H1 (cell line): ENCODE results near the gene COL4A2. TPM values are rescaled to one million over a fixed set of nuclear protein-coding genes. Genes with fewer than 3 reads are reported as not detected.

ENCODE experiments used
- CTCF ChIA-PET: fragments of 300-600 bp; sonication (Branson Sonifier 250); formaldehyde crosslinking; loops from one replicate; lab custom pipeline; 2021; ENCODE audit not compliant: partially characterized antibody; lab: Charles Lee
- POLR2A ChIA-PET: fragments of 300-600 bp; sonication (Branson Sonifier 250); formaldehyde crosslinking; loops from one replicate; lab custom pipeline; 2021; ENCODE audit warnings: inconsistent platforms; ENCODE audit not compliant: partially characterized antibody; lab: Charles Lee
- DNase-seq, 2 experiments: peaks; one replicate each; pipeline versions ENCODE4 v3.0.0 to v3.0.0-alpha.2; 2010 to 2022; ENCODE audit warnings: low spot score in 2 of 2, low read depth in 1 of 2, mixed read lengths in 1 of 2
- FAIRE-seq: peaks from 2 replicates; lab custom pipeline; 2011; peaks lifted over from hg19 to GRCh38; lab: Jason Lieb, UNC
- H2AFZ ChIP-seq: 2 replicates; pipeline ENCODE4 v1.8.1; 2012; ENCODE audit warnings: low read length, inconsistent platforms
- H2AK5ac ChIP-seq: 2 replicates; pipeline ENCODE4 v1.6.1; 2013; ENCODE audit warnings: low read depth, low read length
- H2BK120ac ChIP-seq: replicated peaks from 2 replicates; pipeline ENCODE3; 2013; ENCODE audit warnings: low read depth, low read length, inconsistent platforms
- H2BK12ac ChIP-seq: 2 replicates; pipeline ENCODE4 v1.6.1; 2013; ENCODE audit warnings: low read depth, low read length
- H2BK15ac ChIP-seq: 2 replicates; pipeline ENCODE4 v1.6.1; 2013; ENCODE audit warnings: low read length
- H2BK20ac ChIP-seq: 2 replicates; pipeline ENCODE4 v1.6.1; 2013; ENCODE audit warnings: low read length
- H2BK5ac ChIP-seq: 2 replicates; pipeline ENCODE4 v1.6.1; 2013; ENCODE audit warnings: low read depth, low read length
- H3K14ac ChIP-seq: 2 replicates; pipeline ENCODE4 v1.6.1; 2013; ENCODE audit warnings: inconsistent platforms; ENCODE audit not compliant: insufficient read length
- H3K18ac ChIP-seq: 2 replicates; pipeline ENCODE4 v1.6.1; 2013; ENCODE audit warnings: low read length; ENCODE audit errors: extremely low read depth
- H3K23ac ChIP-seq: 2 replicates; pipeline ENCODE4 v1.6.1; 2013; ENCODE audit warnings: inconsistent platforms; ENCODE audit not compliant: insufficient read length
- H3K23me2 ChIP-seq: 2 replicates; pipeline ENCODE4 v1.6.1; 2013; ENCODE audit warnings: low read depth, low read length
- H3K27ac ChIP-seq: 2 replicates; pipeline ENCODE4 v1.6.1; 2011; ENCODE audit warnings: low read depth, low read length, inconsistent platforms
- H3K27me3 ChIP-seq, 4 experiments: replicated peaks in 1 of 4; 1 replicate in 1 of 4; 2 replicates in 3 of 4; pipeline versions ENCODE4 v1.6.1 to v1.8.1; 2011 to 2013; ENCODE audit warnings: low read length in 3 of 4, mild to moderate bottlenecking in 3 of 4, inconsistent platforms in 2 of 4, mixed read lengths in 2 of 4, moderate library complexity in 1 of 4; ENCODE audit not compliant: control insufficient read depth in 3 of 4, insufficient read depth in 3 of 4; ENCODE audit errors: extremely low read depth in 1 of 4
- H3K36me3 ChIP-seq, 4 experiments: 2 replicates each; pipeline versions ENCODE4 v1.6.1 to v1.8.1; 2011 to 2013; ENCODE audit warnings: mild to moderate bottlenecking in 4 of 4, low read length in 3 of 4, moderate library complexity in 2 of 4, control low read depth in 1 of 4, inconsistent platforms in 1 of 4; ENCODE audit not compliant: insufficient read depth in 4 of 4, control insufficient read depth in 2 of 4
- H3K4ac ChIP-seq: replicated peaks from 2 replicates; pipeline ENCODE3; 2013; ENCODE audit warnings: low read length, low read depth, mixed read lengths, inconsistent platforms; ENCODE audit not compliant: insufficient read length
- H3K4me1 ChIP-seq, 4 experiments: replicated peaks in 1 of 4; 1 replicate in 1 of 4; 2 replicates in 3 of 4; pipeline versions ENCODE4 v1.6.1 to v1.8.1; 2011 to 2013; ENCODE audit warnings: low read length in 3 of 4, inconsistent platforms in 2 of 4, mixed read lengths in 1 of 4; ENCODE audit not compliant: insufficient read depth in 4 of 4, control insufficient read depth in 3 of 4
- H3K4me2 ChIP-seq, 2 experiments: 2 replicates each; pipeline versions ENCODE4 v1.6.1 to v1.8.1; 2011 to 2013; ENCODE audit warnings: low read depth in 2 of 2, low read length in 2 of 2, control low read depth in 1 of 2, inconsistent platforms in 1 of 2, mild to moderate bottlenecking in 1 of 2; ENCODE audit not compliant: insufficient read depth in 1 of 2
- H3K4me3 ChIP-seq, 4 experiments: fragments of 200-600, 300-600 bp in 1 of 4; sonication (generic), shearing (Covaris generic), sonication (Bioruptor Twin) in 1 of 4; 2 replicates each; pipeline versions ENCODE4 v1.5.1 to v1.8.1; 2011 to 2016; ENCODE audit warnings: low read length in 4 of 4, low read depth in 3 of 4, control low read depth in 2 of 4, inconsistent platforms in 2 of 4, mild to moderate bottlenecking in 2 of 4, mixed read lengths in 1 of 4, moderate library complexity in 1 of 4; ENCODE audit not compliant: insufficient read depth in 2 of 4; ENCODE audit errors: extremely low read depth in 1 of 4
- H3K56ac ChIP-seq: replicated peaks from 2 replicates; pipeline ENCODE3; 2013; ENCODE audit warnings: low read depth, mild to moderate bottlenecking, mixed read lengths, low read length, inconsistent platforms; ENCODE audit not compliant: insufficient read length
- H3K79me1 ChIP-seq: 2 replicates; pipeline ENCODE4 v1.6.1; 2013; ENCODE audit warnings: low read depth, low read length, control low read depth
- H3K79me2 ChIP-seq, 2 experiments: 2 replicates each; pipeline versions ENCODE4 v1.6.1 to v1.8.1; 2012 to 2013; ENCODE audit warnings: low read length in 2 of 2, mild to moderate bottlenecking in 2 of 2, inconsistent platforms in 1 of 2; ENCODE audit not compliant: insufficient read depth in 2 of 2, control insufficient read depth in 1 of 2
- H3K9ac ChIP-seq, 4 experiments: replicated peaks in 1 of 4; 1 replicate in 1 of 4; 2 replicates in 3 of 4; pipeline versions ENCODE4 v1.6.1 to v1.8.1; 2011 to 2013; ENCODE audit warnings: low read depth in 3 of 4, low read length in 3 of 4, control low read depth in 2 of 4, mild to moderate bottlenecking in 2 of 4, moderate library complexity in 2 of 4, inconsistent platforms in 1 of 4; ENCODE audit errors: extremely low read depth in 1 of 4
- H3K9me3 ChIP-seq, 2 experiments: 2 replicates each; pipeline versions ENCODE4 v1.6.1 to v1.8.1; 2012 to 2013; ENCODE audit warnings: mild to moderate bottlenecking in 2 of 2, moderate library complexity in 2 of 2, control low read depth in 1 of 2, inconsistent platforms in 1 of 2, low read depth in 1 of 2, low read length in 1 of 2, mixed read lengths in 1 of 2; ENCODE audit not compliant: insufficient read depth in 2 of 2
- H4K20me1 ChIP-seq, 2 experiments: replicated peaks in 1 of 2; 2 replicates each; pipeline versions ENCODE3 to v1.8.1; 2011 to 2013; ENCODE audit warnings: inconsistent platforms in 2 of 2, low read length in 2 of 2, mild to moderate bottlenecking in 1 of 2; ENCODE audit not compliant: insufficient read depth in 2 of 2, control insufficient read depth in 1 of 2
- H4K5ac ChIP-seq: 2 replicates; pipeline ENCODE4 v1.6.1; 2013; ENCODE audit warnings: low read length, low read depth, mixed read lengths, inconsistent platforms; ENCODE audit not compliant: insufficient read length
- H4K8ac ChIP-seq: 2 replicates; pipeline ENCODE4 v1.8.0; 2013; ENCODE audit warnings: mild to moderate bottlenecking, moderate library complexity, low read length, inconsistent platforms; ENCODE audit not compliant: insufficient read depth; ENCODE audit errors: extremely low read depth
- H4K91ac ChIP-seq: replicated peaks from 2 replicates; pipeline ENCODE3; 2013; ENCODE audit warnings: low read length, mixed read lengths, inconsistent platforms; ENCODE audit not compliant: insufficient read length
- BCL11A ChIP-seq, 2 experiments: IDR thresholded peaks; one replicate each; pipeline ENCODE4 v1.6.1; 2011; ENCODE audit warnings: low read depth in 2 of 2, low read length in 2 of 2, mild to moderate bottlenecking in 2 of 2
- CEBPB ChIP-seq: IDR thresholded peaks from 2 replicates; pipeline ENCODE4 v1.6.1; 2012; ENCODE audit warnings: low read depth, low read length
- CTBP2 ChIP-seq: IDR thresholded peaks from 2 replicates; pipeline ENCODE4 v1.7.0; 2011; ENCODE audit warnings: borderline replicate concordance, mild to moderate bottlenecking, moderate library complexity, mixed read lengths, low read length; ENCODE audit not compliant: insufficient read depth, insufficient read length
- EZH2 ChIP-seq: fragments of 200-600 bp; sonication (generic); IDR thresholded peaks from 2 replicates; pipeline ENCODE4 v1.7.1; 2012; ENCODE audit warnings: low read depth, mild to moderate bottlenecking, moderate library complexity, low read length, inconsistent platforms; ENCODE audit not compliant: severe bottlenecking
- KDM1A ChIP-seq: fragments of 200-600, 300-600 bp; sonication (generic); IDR thresholded peaks from 2 replicates; pipeline ENCODE4 v1.7.1; 2016; ENCODE audit warnings: mild to moderate bottlenecking, low read length, borderline replicate concordance
- KDM5A ChIP-seq: fragments of 200-600 bp; IDR thresholded peaks from 2 replicates; pipeline ENCODE4 v1.7.1; 2012; ENCODE audit warnings: mild to moderate bottlenecking, low read length, inconsistent platforms, mixed read lengths
- POLR2A ChIP-seq, 2 experiments: IDR thresholded peaks; 1 replicate in 1 of 2; 2 replicates in 1 of 2; pipeline ENCODE4 v1.6.1; 2011; ENCODE audit warnings: low read depth in 2 of 2, low read length in 2 of 2, mild to moderate bottlenecking in 2 of 2; ENCODE audit errors: control extremely low read depth in 1 of 2
- RAD21 ChIP-seq, 2 experiments: IDR thresholded peaks in 1 of 2; conservative IDR thresholded peaks in 1 of 2; 2 replicates each; pipeline ENCODE4 v1.6.1; 2011; ENCODE audit warnings: low read depth in 2 of 2, low read length in 2 of 2, improper control_type of control experiment in 1 of 2, inconsistent platforms in 1 of 2, mild to moderate bottlenecking in 1 of 2, moderate library complexity in 1 of 2
- RNF2 ChIP-seq: fragments of 200-900, 300-1000 bp; sonication (generic); IDR thresholded peaks from 2 replicates; pipeline ENCODE4 v1.7.1; 2016; ENCODE audit warnings: borderline replicate concordance, low read depth, mild to moderate bottlenecking, antibody characterized with exemption, low read length; ENCODE audit not compliant: poor library complexity, severe bottlenecking; ENCODE audit errors: missing control alignments
- TCF12 ChIP-seq: IDR thresholded peaks from 2 replicates; pipeline ENCODE4 v1.6.1; 2011; ENCODE audit warnings: low read depth, mild to moderate bottlenecking, low read length
- TEAD4 ChIP-seq: IDR thresholded peaks from 2 replicates; pipeline ENCODE4 v1.6.1; 2012; ENCODE audit warnings: low read depth, low read length, inconsistent platforms, mixed read lengths
- WGBS, 2 experiments: shearing (Covaris generic) in 1 of 2; methylation state at CpG; one replicate each; pipeline versions ENCODE4 v1.1.6 to v1.1.7; 2013 to 2015; ENCODE audit warnings: low lambda C conversion rate in 2 of 2, mixed read lengths in 2 of 2, inconsistent platforms in 1 of 2, low coverage in 1 of 2, missing lambda C conversion rate in 1 of 2; ENCODE audit not compliant: insufficient replicate concordance in 2 of 2, insufficient coverage in 1 of 2, insufficient read length in 1 of 2; ENCODE audit errors: extremely low coverage in 1 of 2, missing lambda C conversion rate in 1 of 2; 5-methylcytosine and 5-hydroxymethylcytosine counted together
- polyA plus RNA-seq, 7 experiments: library from polyadenylated mRNA; depleted of rRNA in 3 of 7; stranded (reverse) in 5 of 7; unstranded in 2 of 7; fragments of >200 nt in 5 of 7; fragments of 200-250 nt in 2 of 7; gene quantifications; 1 replicate in 5 of 7; 2 replicates in 1 of 7; 4 replicates in 1 of 7; pipeline versions ENCODE4 v1.2.1 to v1.2.3, GENCODE V29; 2011 to 2013; ENCODE audit warnings: missing spikeins in 2 of 7, mixed read lengths in 2 of 7
- total RNA-seq: library from RNA; stranded (reverse); fragmentation: NEBNext Ultra II Directional; extraction: Animal tissue kit (Norgen Biotek cat#: 25700); gene quantifications from 2 replicates; pipeline ENCODE4 v1.2.1, GENCODE V29; 2021
- TF ChIP-seq, protein P1 (sequence below): IDR thresholded peaks from 2 replicates; pipeline ENCODE4 v1.6.1; 2011; ENCODE audit warnings: low read length, improper control_type of control experiment

Gene COL4A2
- total and polyA plus RNA-seq, 2 of the 8 experiments (the other 6 are each of a cell fraction or from before 2014, with no cell fraction given) = 80.4 to 87.3 TPM

DNA sequence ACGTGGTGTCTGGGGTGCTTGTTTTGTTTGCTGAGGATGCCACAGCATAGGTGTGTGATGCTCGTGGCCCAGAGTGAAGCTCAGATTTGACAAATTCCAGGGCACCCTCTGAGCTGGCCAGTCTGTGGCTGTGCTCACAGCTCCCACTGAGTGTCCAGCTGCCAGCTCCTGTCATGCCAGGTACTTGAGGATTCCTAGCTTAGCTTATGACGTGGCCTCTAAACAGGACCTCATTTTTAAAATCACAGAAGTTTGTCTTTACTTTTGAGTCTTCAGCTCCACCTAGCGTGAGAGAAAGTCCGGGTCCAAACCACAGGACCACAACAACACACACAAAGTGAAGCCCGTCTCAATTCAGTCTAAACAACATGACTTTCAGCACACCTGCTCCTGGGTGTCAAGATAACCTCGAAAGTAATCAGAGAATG, 137.2 kb downstream of the COL4A2 start:
- no peak overlapping the region for H3K23ac ChIP-seq
- 87% methylated on average over 7 of the region's 7 CpGs; no CpG with 5 or more reads in 1 of the 2 experiments for whole genome bisulfite sequencing, 2 experiments
- no peak overlapping the region for H3K18ac ChIP-seq
- H2BK5ac ChIP-seq = no peak overlapping the region
- H3K4ac ChIP-seq = no peak overlapping the region
- no peak overlapping the region for H4K8ac ChIP-seq
- H3K79me1 ChIP-seq = no peaks in the 10 kb centered on the region
- no peak overlapping the region for H3K9ac ChIP-seq
- H4K20me1 ChIP-seq = peaks cover 0 to 1% of the 10 kb centered on the region in 2 experiments
- no peak overlapping the region for H2BK15ac ChIP-seq
- no peaks in the 10 kb centered on the region for H3K27me3 ChIP-seq
- H3K4me1 ChIP-seq = no peaks in the 10 kb centered on the region; a peak in 1 of 7 replicates
- no peak overlapping the region for H2BK120ac ChIP-seq
- ChIA-PET CTCF (interaction anchor here (0.8 to 2.4 kb wide), 4 partner anchors 11 to 198 kb away, joined by 3 to 19 read pairs (median 4); no protein-coding TSS in a partner anchor), POLR2A (interaction anchor here (0.6 to 2.0 kb wide), 3 partner anchors 9 to 20 kb away, joined by 3 to 4 read pairs (median 3); no protein-coding TSS in a partner anchor)
- no peak overlapping the region for H4K5ac ChIP-seq
- FAIRE-seq (no peak), DNase-seq (no peak)
- no peak overlapping the region for H3K56ac ChIP-seq
- no peak overlapping the region for H3K14ac ChIP-seq
- H3K27ac ChIP-seq = no peak overlapping the region
- no peaks in the 10 kb centered on the region for H3K9me3 ChIP-seq
- H2AFZ ChIP-seq = no peak overlapping the region
- no peak overlapping the region for H3K4me2 ChIP-seq
- H3K79me2 ChIP-seq = no peaks in the 10 kb centered on the region
- no peak overlapping the region for H2BK20ac ChIP-seq
- no peak overlapping the region for H2AK5ac ChIP-seq
- no peak overlapping the region for H2BK12ac ChIP-seq
- H3K36me3 ChIP-seq = peaks cover 0 to 6% (median 3%) of the 10 kb centered on the region in 4 experiments; a peak in 5 of 8 replicates
- no peaks in the 10 kb centered on the region for H3K23me2 ChIP-seq
- H4K91ac ChIP-seq = no peak overlapping the region
- no peak overlapping the region for H3K4me3 ChIP-seq
- no peak for TF ChIP-seq TCF12
- no peak for TF ChIP-seq POLR2A (IDR thresholded peaks at IDR 0.05; ENCODE audit: control extremely low read depth in 1 of 2, low read depth in 2 of 2, low read length in 2 of 2)
- no peak for TF ChIP-seq EZH2
- no peak for TF ChIP-seq RNF2
- TF ChIP-seq KDM5A = no peak
- TF ChIP-seq TEAD4 = no peak
- no peak for TF ChIP-seq CTBP2
- peak in 1 of 2 experiments; percentile 27; a peak in 1 of 4 replicates for TF ChIP-seq RAD21 (IDR thresholded peaks at IDR 0.05 in 1 of 2, conservative IDR thresholded peaks at IDR 0.05 in 1 of 2; ENCODE audit: low read depth in 2 of 2, low read length in 2 of 2)
- TF ChIP-seq, protein P1, sequence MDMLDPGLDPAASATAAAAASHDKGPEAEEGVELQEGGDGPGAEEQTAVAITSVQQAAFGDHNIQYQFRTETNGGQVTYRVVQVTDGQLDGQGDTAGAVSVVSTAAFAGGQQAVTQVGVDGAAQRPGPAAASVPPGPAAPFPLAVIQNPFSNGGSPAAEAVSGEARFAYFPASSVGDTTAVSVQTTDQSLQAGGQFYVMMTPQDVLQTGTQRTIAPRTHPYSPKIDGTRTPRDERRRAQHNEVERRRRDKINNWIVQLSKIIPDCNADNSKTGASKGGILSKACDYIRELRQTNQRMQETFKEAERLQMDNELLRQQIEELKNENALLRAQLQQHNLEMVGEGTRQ = no peak
- TF ChIP-seq KDM1A = no peak
- no peak for TF ChIP-seq CEBPB
- TF ChIP-seq BCL11A (IDR thresholded peaks at IDR 0.05; ENCODE audit: low read depth in 2 of 2, low read length in 2 of 2) = no peak
